ENCODE results near the gene SEMA3G. TPM values are rescaled to one million over a fixed set of nuclear protein-coding genes. Genes with fewer than 3 reads are reported as not detected.

SEMA3G gene
- polyA plus RNA-seq, 1 donor (not counting 4 experiments of a cell fraction or from before 2014, with no cell fraction given): 0.07 TPM

- Histone ChIP-seq H3K9me1 (ENCODE audit: control insufficient read depth, extremely low read depth, insufficient read depth, low read length) (no peaks in the 10 kb centered on the region), H3K36me3 (ENCODE audit: control insufficient read depth in 2 of 2, extremely low read depth in 1 of 2, insufficient read depth in 2 of 2, low read length in 2 of 2) (peaks cover 42 to 46% of the 10 kb centered on the region in 2 experiments), H3K4me2 (ENCODE audit: control insufficient read depth, extremely low read depth, insufficient read depth, low read depth, low read length) (no peak overlapping the region), H3K9ac (ENCODE audit: control insufficient read depth, extremely low read depth, insufficient read depth, low read length) (no peak overlapping the region), H3K4me1 (ENCODE audit: control insufficient read depth, extremely low read depth, insufficient read depth, low read length) (peaks cover 12% of the 10 kb centered on the region), H3K27me3 (ENCODE audit: control insufficient read depth, extremely low read depth, insufficient read depth, low read length) (no peaks in the 10 kb centered on the region), H2AFZ (ENCODE audit: control insufficient read depth, low read length) (no peak overlapping the region), H4K20me1 (ENCODE audit: control insufficient read depth, extremely low read depth, insufficient read depth, low read length) (no peaks in the 10 kb centered on the region), H3K27ac (ENCODE audit: control insufficient read depth, insufficient read depth, low read length) (no peak overlapping the region), H3K79me2 (ENCODE audit: control insufficient read depth, insufficient read depth, low read length) (peaks cover 3% of the 10 kb centered on the region), H3K4me3 (ENCODE audit: control insufficient read depth in 2 of 3, extremely low read depth in 1 of 3, insufficient read depth in 2 of 3, low read depth in 1 of 3, low read length in 3 of 3) (no peak overlapping the region), H3K9me3 (ENCODE audit: control insufficient read depth, low read depth, low read length) (no peaks in the 10 kb centered on the region)
- DNase-seq (ENCODE audit: low read depth, low spot score) (no peak), FAIRE-seq (no peak)
- dilution Hi-C loops (cut with MboI; ENCODE audit: extremely low pct_ligation_motif_present, low sequenced_read_pairs): no loop called here
- TF ChIP-seq EZH2 (IDR thresholded peaks at IDR 0.05; ENCODE audit: low read length) (no peak), CTCF (optimal IDR thresholded peaks at IDR 0.05 in 1 of 3, IDR thresholded peaks at IDR 0.05 in 1 of 3, conservative IDR thresholded peaks at IDR 0.05 in 1 of 3; ENCODE audit: extremely low read depth in 1 of 3, insufficient read depth in 2 of 3, low read length in 3 of 3) (no peak)
Measured at GRCh38 chr3:52484680-52485461, 40.0 kb upstream of the SEMA3G start.

GRCh38 chr3:52483577-52484381 is 38.9 kb upstream of the SEMA3G start:
- H3K27ac ChIP-seq (ENCODE audit: control insufficient read depth, insufficient read depth, low read length): no peak overlapping the region
- TF ChIP-seq EZH2 (IDR thresholded peaks at IDR 0.05; ENCODE audit: low read length): no peak
- no peak for TF ChIP-seq CTCF (optimal IDR thresholded peaks at IDR 0.05 in 1 of 3, IDR thresholded peaks at IDR 0.05 in 1 of 3, conservative IDR thresholded peaks at IDR 0.05 in 1 of 3; ENCODE audit: extremely low read depth in 1 of 3, insufficient read depth in 2 of 3, low read length in 3 of 3)

More at GRCh38 chr3:52483577-52484381, 38.9 kb upstream of the SEMA3G start:
- Histone ChIP-seq H2AFZ (ENCODE audit: control insufficient read depth, low read length) (no peak overlapping the region), H3K4me3 (ENCODE audit: control insufficient read depth in 2 of 3, extremely low read depth in 1 of 3, insufficient read depth in 2 of 3, low read depth in 1 of 3, low read length in 3 of 3) (no peak overlapping the region), H4K20me1 (ENCODE audit: control insufficient read depth, extremely low read depth, insufficient read depth, low read length) (no peaks in the 10 kb centered on the region), H3K4me2 (ENCODE audit: control insufficient read depth, extremely low read depth, insufficient read depth, low read depth, low read length) (peak overlapping the region; percentile 70), H3K27me3 (ENCODE audit: control insufficient read depth, extremely low read depth, insufficient read depth, low read length) (no peaks in the 10 kb centered on the region), H3K9me1 (ENCODE audit: control insufficient read depth, extremely low read depth, insufficient read depth, low read length) (no peaks in the 10 kb centered on the region), H3K79me2 (ENCODE audit: control insufficient read depth, insufficient read depth, low read length) (no peaks in the 10 kb centered on the region), H3K36me3 (ENCODE audit: control insufficient read depth in 2 of 2, extremely low read depth in 1 of 2, insufficient read depth in 2 of 2, low read length in 2 of 2) (peaks cover 47 to 48% of the 10 kb centered on the region in 2 experiments), H3K4me1 (ENCODE audit: control insufficient read depth, extremely low read depth, insufficient read depth, low read length) (peaks cover 12% of the 10 kb centered on the region), H3K9me3 (ENCODE audit: control insufficient read depth, low read depth, low read length) (no peaks in the 10 kb centered on the region), H3K9ac (ENCODE audit: control insufficient read depth, extremely low read depth, insufficient read depth, low read length) (no peak overlapping the region)
- DNase-seq (ENCODE audit: low read depth, low spot score) (no peak), FAIRE-seq (peak; percentile 96)
- dilution Hi-C loops (cut with MboI; ENCODE audit: extremely low pct_ligation_motif_present, low sequenced_read_pairs): no loop called here
